GM12878 (cell line): ENCODE results near the gene LEUTX. TPM values are rescaled to one million over a fixed set of nuclear protein-coding genes. Genes with fewer than 3 reads are reported as not detected.
"Not testable (repeated sequence)": the region's sequence is repeated elsewhere in the genome, so short reads cannot be mapped to it uniquely, and the experiment has no call there.

Experiments used
- ATAC-seq: fragments of 200-7000 bp; cut with Tn5 transposase; 3 replicates; pipeline ENCODE4 v1.9.1; 2020; ENCODE audit warnings: mild to moderate bottlenecking, moderate library complexity
- BruUV-seq: library from RNA; stranded (reverse); fragments of 400-500 nt; replicated peaks from 2 replicates; lab custom pipeline; 2021; lab: Mats Ljungman, UMichigan
- CTCF ChIA-PET: fragments of 300-600 bp; sonication (Branson Sonifier 250); formaldehyde crosslinking; extraction: SDS; loops from one replicate; lab custom pipeline; 2021; ENCODE audit warnings: inconsistent platforms; lab: Yijun Ruan, JAX
- POLR2A ChIA-PET: fragments of 350-600 bp; formaldehyde crosslinking; extraction: SDS; loops from one replicate; lab custom pipeline; 2021; ENCODE audit warnings: inconsistent platforms; lab: Charles Lee
- RAD21 ChIA-PET: fragments of 300-600 bp; sonication (Branson Sonifier 250); formaldehyde crosslinking; loops from one replicate; lab custom pipeline; 2023; ENCODE audit warnings: antibody characterized with exemption; ENCODE audit not compliant: unreplicated experiment; lab: Charles Lee
- SMC1A ChIA-PET: fragments of 300-600 bp; sonication (Branson Sonifier 250); formaldehyde crosslinking; loops from one replicate; lab custom pipeline; 2023; ENCODE audit not compliant: unreplicated experiment, uncharacterized antibody; lab: Charles Lee
- DNase-seq: peaks from one replicate; pipeline ENCODE4 v3.0.0-alpha.2; 2011; ENCODE audit warnings: low read depth, low spot score
- FAIRE-seq: peaks from 3 replicates; lab custom pipeline; 2011; peaks lifted over from hg19 to GRCh38; lab: Jason Lieb, UNC
- H2AFZ ChIP-seq: 2 replicates; pipeline ENCODE4 v1.6.0; 2011; ENCODE audit warnings: low read depth, low read length, control low read depth; ENCODE audit not compliant: control insufficient read depth
- H3K27ac ChIP-seq: 2 replicates; pipeline ENCODE4 v1.5.1; 2011; ENCODE audit warnings: control low read depth; ENCODE audit not compliant: control insufficient read depth, insufficient read depth
- H3K27me3 ChIP-seq, 2 experiments: replicated peaks in 1 of 2; 2 replicates each; pipeline versions ENCODE4 v1.6.0 to v1.6.1; 2011; ENCODE audit warnings: low read length in 1 of 2; ENCODE audit not compliant: control insufficient read depth in 2 of 2, insufficient read depth in 2 of 2
- H3K36me3 ChIP-seq, 2 experiments: 2 replicates each; pipeline ENCODE4 v1.5.1; 2011; ENCODE audit warnings: low read length in 1 of 2; ENCODE audit not compliant: control insufficient read depth in 2 of 2, insufficient read depth in 2 of 2
- H3K4me1 ChIP-seq: 2 replicates; pipeline ENCODE4 v1.6.1; 2011; ENCODE audit warnings: mild to moderate bottlenecking, low read length, moderate library complexity, mixed read lengths; ENCODE audit not compliant: control insufficient read depth, insufficient read depth
- H3K4me2 ChIP-seq: 2 replicates; pipeline ENCODE4 v1.6.0; 2011; ENCODE audit warnings: control low read depth; ENCODE audit not compliant: control insufficient read depth, insufficient read depth
- H3K4me3 ChIP-seq: fragments of 200-600 bp; sonication (generic); 2 replicates; pipeline ENCODE4 v1.5.1; 2016
- H3K79me2 ChIP-seq: 2 replicates; pipeline ENCODE4 v1.6.0; 2011; ENCODE audit warnings: low read length; ENCODE audit not compliant: control insufficient read depth, insufficient read depth
- H3K9ac ChIP-seq: 2 replicates; pipeline ENCODE4 v1.8.0; 2011; ENCODE audit warnings: low read length, control low read depth, mixed read lengths; ENCODE audit not compliant: control insufficient read depth, insufficient read depth
- H3K9me3 ChIP-seq: replicated peaks from 3 replicates; pipeline ENCODE4 v1.5.1; 2011; ENCODE audit warnings: mild to moderate bottlenecking, low read length; ENCODE audit not compliant: control insufficient read depth, insufficient read depth
- H4K20me1 ChIP-seq: 2 replicates; pipeline ENCODE4 v1.6.0; 2011; ENCODE audit not compliant: control insufficient read depth, insufficient read depth
- BRCA1 ChIP-seq: IDR thresholded peaks from 2 replicates; pipeline ENCODE4 v1.6.1; 2011; ENCODE audit warnings: low read depth, low read length, improper control_type of control experiment
- CUX1 ChIP-seq: IDR thresholded peaks from 2 replicates; pipeline ENCODE4 v1.6.1; 2012; ENCODE audit warnings: improper control_type of control experiment, low read depth, low read length; ENCODE audit not compliant: insufficient replicate concordance
- ETV6 ChIP-seq, 2 experiments: fragments of 450-650 bp in 1 of 2; IDR thresholded peaks in 1 of 2; conservative IDR thresholded peaks in 1 of 2; 2 replicates each; pipeline ENCODE4 v1.6.1; 2014; ENCODE audit warnings: antibody characterized with exemption in 1 of 2, borderline replicate concordance in 1 of 2, low read depth in 1 of 2, mild to moderate bottlenecking in 1 of 2, moderate library complexity in 1 of 2
- LARP7 ChIP-seq: fragments of 450-650 bp; IDR thresholded peaks from 2 replicates; pipeline ENCODE4 v1.6.1; 2017; ENCODE audit warnings: mild to moderate bottlenecking
- NFIC ChIP-seq: IDR thresholded peaks from 2 replicates; pipeline ENCODE4 v1.6.1; 2012; ENCODE audit warnings: low read depth, mild to moderate bottlenecking, inconsistent platforms, low read length, moderate library complexity
- NFXL1 ChIP-seq: fragments of 450-650 bp; IDR thresholded peaks from 2 replicates; pipeline ENCODE4 v1.6.1; 2017; ENCODE audit warnings: antibody characterized with exemption, mild to moderate bottlenecking, borderline replicate concordance
- PML ChIP-seq: IDR thresholded peaks from 2 replicates; pipeline ENCODE4 v1.6.1; 2012; ENCODE audit warnings: low read length, inconsistent platforms
- USF1 ChIP-seq: IDR thresholded peaks from 2 replicates; pipeline ENCODE4 v1.6.1; 2011; ENCODE audit warnings: borderline replicate concordance, low read depth, mild to moderate bottlenecking, moderate library complexity, mixed read lengths, low read length; ENCODE audit not compliant: insufficient read depth; ENCODE audit errors: extremely low read length
- WGBS: methylation state at CpG from one replicate; pipeline ENCODE4 v1.1.6; 2016; ENCODE audit warnings: low lambda C conversion rate; ENCODE audit not compliant: insufficient replicate concordance, insufficient coverage; ENCODE audit errors: missing lambda C conversion rate; 5-methylcytosine and 5-hydroxymethylcytosine counted together
- in situ Hi-C: fragments of 300-500 bp; cut with MboI; formaldehyde crosslinking; loops from 9 replicates; pipeline ENCODE4 v1.14.3; 2018; ENCODE audit warnings: mixed read lengths
- intact Hi-C: fragments of 100-400 bp; cut with micrococcal nuclease; formaldehyde crosslinking; loops from one replicate; pipeline ENCODE4 v1.14.2; 2022; ENCODE audit not compliant: unreplicated experiment
- polyA plus RNA-seq, 11 experiments: library from polyadenylated mRNA; depleted of rRNA in 4 of 11; unstranded in 6 of 11; stranded (reverse) in 5 of 11; fragments of >200 nt; fragmentation: Nextera tagmentation in 4 of 11; fragmentation: Illumina TruSeq in 1 of 11; extraction: Ambion mirVana in 4 of 11; extraction: Trizol in 1 of 11; gene quantifications; 1 replicate in 1 of 11; 2 replicates in 10 of 11; pipeline versions ENCODE4 v1.2.1 to v1.2.3, GENCODE V29; 2011 to 2016; ENCODE audit warnings: inconsistent platforms in 2 of 11, missing spikeins in 2 of 11, low read depth in 1 of 11
- total RNA-seq, 4 experiments: library from RNA; depleted of rRNA in 3 of 4; stranded (reverse); fragments of >200 nt in 3 of 4; fragmentation: Illumina TruSeq in 1 of 4; extraction: Trizol in 1 of 4; gene quantifications; 2 replicates each; pipeline versions ENCODE4 v1.2.1 to v1.2.3, GENCODE V29; 2013 to 2021

LEUTX gene
- total and polyA plus RNA-seq, 10 of the 15 experiments (the other 5 are each of a cell fraction or from before 2014, with no cell fraction given) = 0.29 to 0.46 (median 0.40) TPM; not detected in 4

DNA sequence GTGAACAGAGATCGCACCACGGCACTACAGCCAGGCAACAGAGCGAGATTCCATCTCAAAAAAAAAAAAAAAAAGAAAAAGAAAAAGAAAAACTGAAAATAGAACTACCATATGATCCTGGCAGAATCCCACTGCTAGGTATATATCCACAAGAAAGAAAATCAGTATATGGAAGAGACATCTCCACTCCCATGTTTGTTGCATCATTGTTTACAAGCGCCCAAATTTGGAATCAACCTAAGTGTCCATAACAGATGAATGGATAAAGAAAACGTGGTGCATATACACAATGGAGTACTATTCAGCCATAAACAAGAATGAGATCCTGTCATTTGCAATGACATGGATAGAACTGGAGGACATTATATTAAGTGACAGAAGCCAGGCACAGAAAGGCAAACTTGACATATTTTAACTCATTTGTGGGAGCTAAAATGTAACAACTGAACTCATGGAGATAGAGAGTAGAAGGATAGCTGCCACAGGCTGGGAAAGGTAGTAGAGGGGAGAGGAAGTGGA lies 29.3 kb downstream of the LEUTX start (continued):
- TF ChIP-seq CUX1 = no peak
- TF ChIP-seq BRCA1 = no peak
- no peak for TF ChIP-seq NFIC
- TF ChIP-seq USF1 = no peak
- TF ChIP-seq PML = no peak
- TF ChIP-seq NFXL1 = no peak
- TF ChIP-seq LARP7 = no peak
- no peak for TF ChIP-seq ETV6 (conservative IDR thresholded peaks at IDR 0.05 in 1 of 2, IDR thresholded peaks at IDR 0.05 in 1 of 2; ENCODE audit: borderline replicate concordance in 1 of 2, low read depth in 1 of 2)

DNA sequence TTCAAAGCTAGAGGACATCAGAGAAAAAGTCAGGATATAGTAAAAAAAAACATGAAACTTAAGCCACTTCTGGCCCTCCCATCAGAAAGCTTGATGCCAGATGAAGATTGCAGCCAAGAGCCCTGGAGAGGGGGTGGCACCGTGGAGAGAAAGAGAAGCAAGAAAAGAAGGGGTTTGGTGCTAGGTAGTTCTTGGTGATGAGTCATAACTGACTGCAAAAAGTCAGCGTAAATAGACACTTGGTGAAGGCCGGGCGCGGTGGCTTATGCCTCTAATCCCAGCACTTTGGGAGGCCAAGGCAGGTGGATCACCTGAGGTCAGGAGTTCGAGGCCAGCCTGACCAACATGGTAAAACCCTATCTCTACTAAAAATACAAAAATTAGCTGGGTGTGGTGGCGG lies 30.0 kb downstream of the LEUTX start:
- H4K20me1 ChIP-seq, H3K4me3 ChIP-seq, H3K9me3 ChIP-seq, H3K27ac ChIP-seq, H3K4me2 ChIP-seq, BruUV-seq, FAIRE-seq, in situ Hi-C loops, H3K4me1 ChIP-seq, H2AFZ ChIP-seq, DNase-seq, H3K9ac ChIP-seq, intact Hi-C loops, H3K36me3 ChIP-seq, ATAC-seq, H3K79me2 ChIP-seq, H3K27me3 ChIP-seq, RAD21 ChIA-PET: not testable (repeated sequence)
- ChIA-PET POLR2A (interaction anchor here (1.4 kb wide), 1 partner anchor 13 kb away, joined by 3 read pairs; no protein-coding TSS in a partner anchor), SMC1A (interaction anchor here (1.4 to 3.4 kb wide), 3 partner anchors 16 to 135 kb away, joined by 3 to 22 read pairs (median 5); no protein-coding TSS in a partner anchor), CTCF (interaction anchor here (0.8 to 1.9 kb wide), 6 partner anchors 17 to 43 kb away, joined by 3 to 13 read pairs (median 4); no protein-coding TSS in a partner anchor)
- 17% methylated on average over 7 of the region's 7 CpGs for WGBS
